Esophagus muscularis mucosa (tissue), 4 donors: ENCODE data around the gene EBF4.

ENCODE experiments used
- CTCF ChIP-seq, 3 experiments: fragments of 200-600 bp in 2 of 3; fragments of 450-650 bp in 1 of 3; sonication (generic) in 2 of 3; IDR thresholded peaks; one replicate each; pipeline ENCODE4 v1.5.1; 2017 to 2019; ENCODE audit warnings: antibody characterized with exemption in 3 of 3, mild to moderate bottlenecking in 2 of 3, moderate library complexity in 1 of 3
- EP300 ChIP-seq: sonication (generic); formaldehyde crosslinking; IDR thresholded peaks from one replicate; pipeline ENCODE4 v1.6.1; 2017; ENCODE audit warnings: antibody characterized with exemption
- POLR2A ChIP-seq: fragments of 450-650 bp; IDR thresholded peaks from one replicate; pipeline ENCODE4 v1.6.1; 2017; ENCODE audit warnings: antibody characterized with exemption, moderate library complexity, mild to moderate bottlenecking, low read depth
- POLR2AphosphoS5 ChIP-seq, 2 donors: sonication (generic); formaldehyde crosslinking; IDR thresholded peaks; one replicate each; pipeline ENCODE4 v1.6.1; 2017; ENCODE audit warnings: antibody characterized with exemption in 2 of 2

GRCh38 chr20:2658414-2659354, 33.9 kb upstream of the EBF4 start:
- TF ChIP-seq POLR2AphosphoS5 (IDR thresholded peaks at IDR 0.05) (no peak), CTCF (IDR thresholded peaks at IDR 0.05) (no peak), EP300 (no peak), POLR2A (no peak)
